Rectal smooth muscle tissue (tissue), 1 donor: Measurements from ENCODE around the gene DENND1C.

ENCODE experiments used
- H3K27ac ChIP-seq: one replicate; pipeline ENCODE4 v1.7.0; 2013; ENCODE audit warnings: low read depth, low read length, inconsistent platforms
- H3K27me3 ChIP-seq: one replicate; pipeline ENCODE4 v1.7.0; 2013; ENCODE audit warnings: low read length; ENCODE audit not compliant: control insufficient read depth, insufficient read depth
- H3K36me3 ChIP-seq: one replicate; pipeline ENCODE4 v1.7.0; 2013; ENCODE audit warnings: low read length; ENCODE audit not compliant: control insufficient read depth, insufficient read depth
- H3K4me1 ChIP-seq: one replicate; pipeline ENCODE4 v1.7.0; 2013; ENCODE audit warnings: low read length; ENCODE audit not compliant: control insufficient read depth, insufficient read depth
- H3K4me3 ChIP-seq: one replicate; pipeline ENCODE4 v1.7.0; 2013; ENCODE audit warnings: low read length
- H3K9ac ChIP-seq: one replicate; pipeline ENCODE4 v1.7.0; 2013; ENCODE audit warnings: low read length

The DENND1C gene

DNA sequence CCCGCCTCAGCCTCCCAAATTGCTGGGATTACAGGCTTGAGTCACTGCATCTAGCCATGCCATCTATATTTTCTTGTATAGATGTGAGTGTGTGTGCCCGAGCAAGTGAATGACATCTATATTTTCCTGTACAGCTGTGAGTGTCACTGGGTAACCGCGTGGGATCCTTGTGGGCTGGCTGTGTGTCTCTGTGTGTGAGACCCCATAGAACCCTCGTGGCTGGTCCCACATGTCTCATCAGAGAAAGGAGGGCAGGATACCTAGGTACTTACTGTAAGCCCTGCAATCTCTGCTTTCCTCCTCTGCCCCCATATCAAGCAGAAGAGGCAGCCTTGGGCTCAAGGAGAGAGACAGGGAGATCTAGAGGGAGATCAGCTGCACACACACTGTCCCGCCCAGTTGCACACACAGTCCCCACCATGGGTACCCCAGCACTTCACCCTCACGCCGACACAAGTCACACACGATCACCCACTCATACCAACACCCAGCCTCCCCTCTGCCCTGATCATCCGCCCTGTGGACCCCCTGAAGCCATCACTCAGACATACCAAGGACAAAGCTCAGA is 655 bp downstream of the DENND1C start:
- H3K27me3 ChIP-seq: peaks cover 11% of the 10 kb centered on the region
- H3K9ac ChIP-seq: peak overlapping the region; percentile 38
- H3K4me1 ChIP-seq: no peaks in the 10 kb centered on the region
- no peaks in the 10 kb centered on the region for H3K36me3 ChIP-seq
- peak overlapping the region; percentile 52 for H3K4me3 ChIP-seq
- H3K27ac ChIP-seq: no peak overlapping the region

DNA sequence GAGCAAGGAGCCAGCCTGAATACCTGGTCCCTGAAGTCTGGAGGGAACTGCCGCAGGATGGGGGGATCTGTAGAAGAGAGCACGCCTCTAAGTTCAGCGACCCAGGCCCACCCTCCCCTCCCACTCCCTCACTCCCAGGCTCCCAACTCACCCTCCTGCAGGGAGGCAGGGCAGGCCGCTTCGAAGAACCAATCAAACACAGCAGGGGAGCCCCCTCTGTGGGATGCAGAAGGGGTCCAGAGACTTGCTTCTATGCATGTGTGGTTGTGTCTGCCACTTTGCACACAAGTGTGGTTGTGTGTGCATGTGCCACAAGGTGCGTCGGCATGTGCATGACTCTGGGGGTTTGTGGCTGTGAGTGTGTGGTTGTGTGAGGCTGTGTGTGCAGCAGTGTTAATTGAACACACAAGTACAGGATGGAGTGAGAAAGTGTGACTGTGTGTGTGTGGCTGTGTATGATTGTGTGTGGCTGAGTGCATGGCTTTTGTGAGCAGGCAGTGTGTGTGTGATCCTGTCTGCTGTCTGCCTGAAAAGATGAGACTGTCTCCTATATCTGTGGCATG is 1.7 kb downstream of the DENND1C start:
- Histone ChIP-seq H3K4me3 (no peak overlapping the region), H3K27ac (no peak overlapping the region), H3K36me3 (no peaks in the 10 kb centered on the region), H3K9ac (no peak overlapping the region), H3K27me3 (peaks cover 18% of the 10 kb centered on the region), H3K4me1 (no peaks in the 10 kb centered on the region)

DNA sequence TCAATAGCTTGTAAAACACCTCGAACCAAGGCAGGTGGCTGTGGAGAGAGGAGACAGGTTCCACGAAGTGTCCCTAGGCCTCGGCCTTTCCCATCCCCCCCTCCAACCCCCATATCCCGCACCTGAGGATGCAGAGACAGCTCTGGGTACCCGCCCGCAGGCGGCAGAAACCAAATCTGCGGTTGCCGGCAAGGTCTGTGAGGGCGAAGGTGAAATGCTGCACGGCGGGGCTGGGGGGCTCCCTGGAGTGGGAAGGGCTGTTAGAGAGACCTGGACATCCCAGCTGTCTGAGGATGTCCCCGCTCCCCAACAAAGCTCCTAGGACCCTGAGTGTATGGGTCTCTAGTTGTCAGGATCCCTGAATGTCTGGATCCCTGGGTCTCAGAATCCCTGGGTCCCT is 2.8 kb downstream of the DENND1C start:
- no peak overlapping the region for H3K9ac ChIP-seq
- H3K27ac ChIP-seq: no peak overlapping the region

DNA sequence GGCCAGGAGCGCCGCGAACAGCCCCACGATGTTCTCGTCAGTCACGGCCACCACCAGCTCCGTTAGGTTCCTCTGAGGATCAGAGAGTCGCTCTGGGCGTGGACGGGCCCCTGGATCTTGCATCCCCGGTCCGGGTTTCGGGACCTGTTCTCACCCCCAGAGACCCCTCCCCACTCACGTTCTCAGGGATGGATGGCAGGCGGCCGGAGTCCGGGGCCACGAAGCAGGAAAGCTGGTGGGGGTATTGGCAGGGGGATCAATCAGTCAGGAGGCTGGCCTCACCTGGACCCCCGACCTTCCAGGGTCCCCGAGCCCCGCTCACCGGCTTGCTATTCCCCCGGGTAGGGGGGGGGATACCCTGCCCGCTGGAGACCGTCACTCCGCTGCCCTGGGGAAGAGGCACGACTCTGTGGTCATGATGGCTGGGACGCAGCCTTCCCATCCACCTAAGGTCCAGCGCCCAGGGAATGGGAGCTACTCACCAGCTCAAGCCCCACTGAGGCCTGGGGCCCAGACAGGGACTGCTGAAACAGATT is 4.6 kb downstream of the DENND1C start:
- Histone ChIP-seq H3K9ac (no peak overlapping the region), H3K27ac (no peak overlapping the region), H3K27me3 (peaks cover 18% of the 10 kb centered on the region), H3K4me3 (no peak overlapping the region), H3K36me3 (no peaks in the 10 kb centered on the region), H3K4me1 (no peaks in the 10 kb centered on the region)

More for the DNA sequence above, 2.8 kb downstream of the DENND1C start:
- Histone ChIP-seq H3K4me1 (no peaks in the 10 kb centered on the region), H3K36me3 (no peaks in the 10 kb centered on the region), H3K27me3 (peaks cover 18% of the 10 kb centered on the region), H3K4me3 (no peak overlapping the region)

DNA sequence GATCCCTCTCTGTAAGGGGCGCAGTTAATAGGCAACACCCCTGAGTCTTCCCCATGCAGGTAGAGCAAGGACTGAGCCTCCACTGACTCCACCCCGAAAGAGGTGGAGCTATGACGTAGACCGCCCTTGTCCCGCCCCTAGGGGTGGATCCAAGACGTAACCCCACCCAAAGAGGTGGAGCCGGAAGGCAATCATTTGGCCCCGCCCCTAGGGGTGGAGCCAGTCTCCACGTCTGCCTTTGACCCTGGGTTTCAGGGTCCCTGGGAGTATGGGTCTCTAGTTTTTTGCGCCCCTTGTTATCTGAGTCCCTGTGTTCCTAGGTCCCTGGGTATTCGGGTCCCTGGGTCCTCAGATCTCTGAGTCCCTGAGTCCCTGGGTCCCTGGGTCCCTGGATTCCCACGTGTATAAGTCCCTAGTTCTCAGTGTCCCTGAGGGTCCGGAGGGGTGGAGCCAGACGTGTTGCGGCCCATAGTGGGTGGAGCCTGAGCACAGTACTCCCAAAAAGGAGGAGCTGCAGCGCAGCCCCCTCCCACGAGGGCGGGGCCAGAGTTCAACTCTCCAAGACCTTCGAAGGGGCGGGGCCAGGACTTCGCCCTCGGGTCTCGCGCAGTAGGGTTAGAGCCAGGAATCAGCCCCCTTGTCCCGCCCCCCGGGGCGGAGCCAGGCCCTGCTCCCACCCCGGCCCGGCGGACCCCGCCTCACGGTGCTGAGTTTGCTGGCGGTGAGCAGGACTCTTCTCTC is 5.3 kb downstream of the DENND1C start:
- Histone ChIP-seq H3K36me3 (no peaks in the 10 kb centered on the region), H3K4me1 (no peaks in the 10 kb centered on the region), H3K27me3 (peaks cover 18% of the 10 kb centered on the region), H3K9ac (no peak overlapping the region), H3K27ac (no peak overlapping the region), H3K4me3 (peak overlapping the region; percentile 41)

DNA sequence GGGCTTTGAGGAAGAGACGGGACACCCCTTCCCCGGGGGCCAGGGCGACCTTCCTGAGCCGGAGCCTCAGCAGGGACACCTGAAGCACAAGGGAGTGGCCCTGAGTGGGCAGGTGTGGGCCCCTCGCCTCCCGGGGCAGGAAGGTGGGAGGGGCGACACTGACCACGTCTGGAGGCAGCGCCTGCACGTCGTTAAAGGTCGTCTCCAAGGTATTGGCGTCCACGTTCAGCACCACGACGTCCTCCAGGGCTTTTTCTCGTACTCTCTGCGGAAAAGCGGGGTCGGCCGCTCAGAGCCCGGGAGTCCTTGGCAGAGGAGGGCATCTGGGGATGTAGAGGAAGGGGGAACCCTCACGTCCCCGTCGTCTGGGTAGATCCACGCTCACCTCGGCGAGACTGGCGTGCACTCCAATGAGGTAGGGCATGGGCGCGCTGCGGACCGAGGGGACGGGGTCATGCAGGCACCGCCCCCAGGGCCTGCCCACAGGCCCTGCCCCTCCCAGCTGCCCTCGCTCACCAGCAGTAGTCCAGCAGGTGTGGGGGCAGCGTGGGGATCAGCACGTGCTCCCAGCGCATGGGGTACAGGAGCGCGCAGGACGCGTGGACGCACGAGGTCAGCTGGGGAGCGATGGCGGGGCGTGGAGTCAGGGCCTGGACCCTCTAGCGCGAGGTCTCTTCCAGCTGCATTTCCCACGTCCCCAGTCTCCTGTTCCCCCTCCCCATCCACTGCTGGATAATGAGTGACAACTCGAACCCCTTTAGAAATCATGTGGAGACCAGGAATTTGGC is 6.1 kb downstream of the DENND1C start:
- Histone ChIP-seq H3K4me3 (peak overlapping the region; percentile 41), H3K4me1 (no peaks in the 10 kb centered on the region), H3K27me3 (peaks cover 18% of the 10 kb centered on the region), H3K27ac (no peak overlapping the region), H3K36me3 (no peaks in the 10 kb centered on the region), H3K9ac (no peak overlapping the region)

DNA sequence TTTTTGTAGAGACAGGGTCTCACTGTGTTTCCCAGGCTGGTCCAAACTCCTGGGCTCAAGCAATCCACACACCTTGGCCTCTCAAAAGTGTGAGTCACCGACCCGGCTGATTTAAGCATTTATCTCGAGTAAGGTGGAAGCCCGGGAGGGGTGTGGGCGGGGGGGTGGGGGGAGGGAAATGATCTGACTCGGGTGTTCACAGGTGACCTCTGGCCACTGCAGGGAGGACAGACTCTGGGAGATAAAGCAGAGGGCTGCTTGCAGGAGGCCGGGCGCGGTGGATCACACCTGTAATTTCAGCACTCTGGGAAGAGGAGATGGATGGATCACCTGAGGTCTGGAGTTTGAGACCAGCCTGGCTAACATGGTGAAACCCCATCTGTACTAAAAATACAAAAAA is 7.9 kb downstream of the DENND1C start:
- Histone ChIP-seq H3K4me1 (no peaks in the 10 kb centered on the region), H3K27ac (no peak overlapping the region), H3K27me3 (peaks cover 15% of the 10 kb centered on the region), H3K4me3 (no peak overlapping the region), H3K36me3 (no peaks in the 10 kb centered on the region), H3K9ac (no peak overlapping the region)

DNA sequence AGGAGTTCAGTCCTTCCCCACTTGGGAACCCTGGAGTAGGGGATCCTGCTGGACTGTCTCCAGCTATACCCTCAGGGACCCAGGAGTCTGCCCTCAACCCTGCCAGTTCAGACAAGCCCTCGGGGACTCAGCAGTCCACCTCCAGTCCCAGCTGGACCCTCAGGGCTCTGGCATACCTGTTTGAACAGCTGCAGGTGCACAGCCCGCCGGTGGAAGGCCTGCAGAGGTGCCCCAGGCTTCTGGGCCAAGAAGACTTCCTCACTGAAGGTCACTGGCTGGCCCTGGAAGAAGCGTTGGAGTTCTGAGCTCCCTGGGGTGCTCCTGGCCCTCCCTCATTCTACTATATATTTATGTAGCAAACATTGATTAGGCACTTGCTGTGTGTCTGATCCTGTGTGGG is 8.9 kb downstream of the DENND1C start:
- Histone ChIP-seq H3K4me3 (no peak overlapping the region), H3K27me3 (peaks cover 15% of the 10 kb centered on the region), H3K9ac (no peak overlapping the region), H3K36me3 (no peaks in the 10 kb centered on the region), H3K4me1 (no peaks in the 10 kb centered on the region), H3K27ac (no peak overlapping the region)

DNA sequence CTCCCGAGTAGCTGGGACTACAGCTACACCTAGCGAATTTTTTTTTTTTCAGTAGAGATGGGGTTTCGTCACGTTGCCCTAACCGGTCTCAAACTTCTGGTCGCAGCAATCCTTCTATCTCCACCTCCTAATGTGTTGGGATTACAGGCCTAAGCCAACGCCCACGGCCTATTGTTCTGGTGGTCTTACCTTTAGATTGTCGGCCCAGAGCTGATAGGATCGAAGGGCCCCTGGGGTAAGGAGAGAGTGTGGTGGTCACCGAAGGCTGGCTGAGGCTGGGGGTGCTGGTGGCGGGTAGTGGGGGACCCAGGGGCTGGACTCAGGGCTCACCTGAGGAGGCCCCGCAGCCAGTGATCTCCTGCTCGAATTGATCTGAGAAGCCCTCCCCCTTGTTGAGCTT is 10.5 kb downstream of the DENND1C start:
- peaks cover 9% of the 10 kb centered on the region for H3K27me3 ChIP-seq
- H3K27ac ChIP-seq: no peak overlapping the region
- H3K4me3 ChIP-seq: no peak overlapping the region
- H3K4me1 ChIP-seq: no peaks in the 10 kb centered on the region
- no peaks in the 10 kb centered on the region for H3K36me3 ChIP-seq
- no peak overlapping the region for H3K9ac ChIP-seq

DNA sequence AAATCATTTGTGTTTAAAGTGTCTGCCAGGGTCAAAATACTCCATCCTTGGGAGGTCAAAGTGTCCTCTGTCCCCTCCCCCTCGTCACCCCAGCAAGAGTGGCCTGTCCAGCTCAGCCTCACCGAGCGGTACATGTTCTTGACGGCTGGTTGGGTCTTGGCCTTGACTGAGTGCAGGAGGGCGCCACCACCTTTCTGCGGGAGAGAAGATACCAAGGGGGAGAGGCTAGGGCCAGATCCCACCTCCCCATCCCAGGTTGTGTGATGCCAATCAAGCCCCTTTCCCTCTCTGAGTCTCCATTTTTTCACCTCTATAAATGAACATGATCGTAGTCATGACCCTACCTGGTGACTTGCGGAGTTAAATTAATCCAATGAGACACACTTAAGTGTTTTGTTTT is 11.4 kb downstream of the DENND1C start:
- Histone ChIP-seq H3K36me3 (no peaks in the 10 kb centered on the region), H3K4me1 (no peaks in the 10 kb centered on the region), H3K27ac (no peak overlapping the region), H3K27me3 (peaks cover 4% of the 10 kb centered on the region), H3K4me3 (no peak overlapping the region), H3K9ac (no peak overlapping the region)

DNA sequence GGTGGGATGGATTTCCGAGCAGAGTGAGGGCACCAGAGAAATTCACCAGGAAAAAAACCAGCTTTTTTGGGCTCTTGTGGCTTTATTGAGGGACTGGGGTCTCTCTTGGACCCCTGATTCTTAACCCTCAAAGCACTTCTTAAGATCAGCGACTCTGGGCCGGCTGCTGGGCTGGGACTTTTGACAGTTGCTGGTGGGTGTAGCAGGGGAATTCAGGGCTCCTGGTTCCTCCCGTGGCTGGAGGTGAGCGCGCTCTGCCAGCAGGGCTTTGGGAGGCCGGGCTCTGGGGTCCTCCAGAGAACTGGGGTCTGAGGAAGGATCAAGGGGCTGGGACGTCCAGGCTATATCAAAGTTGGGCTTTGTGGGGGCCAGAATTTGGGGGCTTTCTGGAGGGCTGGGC is 14.2 kb downstream of the DENND1C start:
- H3K36me3 ChIP-seq: no peaks in the 10 kb centered on the region
- no peak overlapping the region for H3K4me3 ChIP-seq
- H3K9ac ChIP-seq: no peak overlapping the region
- no peaks in the 10 kb centered on the region for H3K4me1 ChIP-seq
- H3K27me3 ChIP-seq: peaks cover 8% of the 10 kb centered on the region
- no peak overlapping the region for H3K27ac ChIP-seq

DNA sequence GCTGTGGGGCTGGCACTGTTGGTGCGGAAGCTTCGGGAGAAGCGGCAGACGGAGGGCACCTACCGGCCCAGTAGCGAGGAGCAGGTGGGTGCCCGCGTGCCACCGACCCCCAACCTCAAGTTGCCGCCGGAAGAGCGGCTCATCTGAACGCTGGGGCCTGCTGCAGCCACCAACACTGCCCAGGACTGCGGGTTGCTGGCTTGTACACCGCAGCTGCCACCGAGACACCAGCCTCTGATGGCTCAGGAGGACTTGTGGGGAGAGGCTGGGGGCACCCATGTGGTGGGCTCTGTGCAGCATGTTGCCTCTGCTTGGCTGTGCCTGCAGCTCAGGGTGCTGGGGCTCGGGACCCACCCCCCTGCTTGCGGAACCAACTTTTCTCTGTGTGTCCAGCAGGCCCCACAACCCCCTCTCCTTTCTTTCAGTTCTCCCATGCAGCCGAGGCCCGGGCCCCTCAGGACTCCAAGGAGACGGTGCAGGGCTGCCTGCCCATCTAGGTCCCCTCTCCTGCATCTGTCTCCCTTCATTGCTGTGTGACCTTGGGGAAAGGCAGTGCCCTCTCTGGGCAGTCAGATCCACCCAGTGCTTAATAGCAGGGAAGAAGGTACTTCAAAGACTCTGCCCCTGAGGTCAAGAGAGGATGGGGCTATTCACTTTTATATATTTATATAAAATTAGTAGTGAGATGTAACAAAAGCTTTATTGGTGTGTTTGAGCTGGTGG is 14.9 kb downstream of the DENND1C start:
- Histone ChIP-seq H3K9ac (no peak overlapping the region), H3K27ac (no peak overlapping the region), H3K4me1 (no peaks in the 10 kb centered on the region), H3K27me3 (peaks cover 8% of the 10 kb centered on the region), H3K36me3 (no peaks in the 10 kb centered on the region), H3K4me3 (no peak overlapping the region)
